B cell (primary cell): ENCODE results near the gene SDK2.

Source experiments
- CTCF ChIP-seq: fragments of 200-600 bp; IDR thresholded peaks from one replicate; pipeline ENCODE4 v1.8.0; 2022; ENCODE audit warnings: antibody characterized with exemption, mild to moderate bottlenecking
- EZH2 ChIP-seq: IDR thresholded peaks from 2 replicates; pipeline ENCODE4 v1.6.1; 2012; ENCODE audit warnings: borderline replicate concordance, low read depth, mild to moderate bottlenecking, moderate library complexity, low read length; ENCODE audit not compliant: insufficient read depth, poor library complexity, severe bottlenecking

DNA sequence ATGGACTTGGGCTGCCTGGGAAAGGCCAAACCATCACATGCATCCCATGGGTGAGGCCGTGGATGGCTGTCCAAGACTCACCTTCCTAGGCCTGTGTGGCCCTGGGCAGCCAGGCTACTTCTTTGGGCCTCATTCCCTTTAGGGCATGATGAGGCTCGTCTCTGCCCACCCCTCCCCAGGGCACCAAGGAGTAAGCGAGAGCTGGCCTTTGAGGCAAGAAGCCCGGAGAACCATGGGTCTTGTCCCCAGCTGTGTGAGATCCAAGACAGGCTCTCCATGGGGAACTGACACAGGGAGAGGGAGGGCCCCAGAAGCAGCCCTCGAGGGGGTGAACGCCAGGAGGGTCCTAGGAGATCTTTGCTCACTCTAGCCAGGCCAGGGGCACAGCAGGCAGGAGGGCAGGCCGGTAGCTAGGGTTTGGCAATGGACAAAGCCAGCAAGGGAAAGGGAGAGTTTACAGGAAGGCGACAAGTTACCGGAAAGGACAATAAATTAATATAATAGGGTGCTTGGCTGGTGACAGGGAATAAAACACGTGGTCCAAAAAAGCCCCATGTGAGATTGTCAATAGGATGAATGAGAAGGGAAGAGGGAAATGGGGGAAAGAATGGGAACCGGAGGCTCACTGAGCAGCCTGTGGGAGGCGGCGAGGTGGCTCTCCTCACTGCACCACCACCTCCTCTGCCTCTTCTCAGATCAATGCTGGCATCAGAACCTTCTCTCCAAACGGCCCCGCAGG, 119.1 kb downstream of the SDK2 start:
- no peak for TF ChIP-seq CTCF
- TF ChIP-seq EZH2: no peak
